DMS 273 (cell line): ENCODE results near the gene DIP2A.
A peak's percentile ranks its signal among the peaks of the same experiment; 100 is the strongest.

ENCODE experiments used
- DNase-seq: peaks from one replicate; lab custom pipeline; 2025; ENCODE audit not compliant: unreplicated experiment; lab: John Stamatoyannopoulos, UW

DIP2A gene, protein sequence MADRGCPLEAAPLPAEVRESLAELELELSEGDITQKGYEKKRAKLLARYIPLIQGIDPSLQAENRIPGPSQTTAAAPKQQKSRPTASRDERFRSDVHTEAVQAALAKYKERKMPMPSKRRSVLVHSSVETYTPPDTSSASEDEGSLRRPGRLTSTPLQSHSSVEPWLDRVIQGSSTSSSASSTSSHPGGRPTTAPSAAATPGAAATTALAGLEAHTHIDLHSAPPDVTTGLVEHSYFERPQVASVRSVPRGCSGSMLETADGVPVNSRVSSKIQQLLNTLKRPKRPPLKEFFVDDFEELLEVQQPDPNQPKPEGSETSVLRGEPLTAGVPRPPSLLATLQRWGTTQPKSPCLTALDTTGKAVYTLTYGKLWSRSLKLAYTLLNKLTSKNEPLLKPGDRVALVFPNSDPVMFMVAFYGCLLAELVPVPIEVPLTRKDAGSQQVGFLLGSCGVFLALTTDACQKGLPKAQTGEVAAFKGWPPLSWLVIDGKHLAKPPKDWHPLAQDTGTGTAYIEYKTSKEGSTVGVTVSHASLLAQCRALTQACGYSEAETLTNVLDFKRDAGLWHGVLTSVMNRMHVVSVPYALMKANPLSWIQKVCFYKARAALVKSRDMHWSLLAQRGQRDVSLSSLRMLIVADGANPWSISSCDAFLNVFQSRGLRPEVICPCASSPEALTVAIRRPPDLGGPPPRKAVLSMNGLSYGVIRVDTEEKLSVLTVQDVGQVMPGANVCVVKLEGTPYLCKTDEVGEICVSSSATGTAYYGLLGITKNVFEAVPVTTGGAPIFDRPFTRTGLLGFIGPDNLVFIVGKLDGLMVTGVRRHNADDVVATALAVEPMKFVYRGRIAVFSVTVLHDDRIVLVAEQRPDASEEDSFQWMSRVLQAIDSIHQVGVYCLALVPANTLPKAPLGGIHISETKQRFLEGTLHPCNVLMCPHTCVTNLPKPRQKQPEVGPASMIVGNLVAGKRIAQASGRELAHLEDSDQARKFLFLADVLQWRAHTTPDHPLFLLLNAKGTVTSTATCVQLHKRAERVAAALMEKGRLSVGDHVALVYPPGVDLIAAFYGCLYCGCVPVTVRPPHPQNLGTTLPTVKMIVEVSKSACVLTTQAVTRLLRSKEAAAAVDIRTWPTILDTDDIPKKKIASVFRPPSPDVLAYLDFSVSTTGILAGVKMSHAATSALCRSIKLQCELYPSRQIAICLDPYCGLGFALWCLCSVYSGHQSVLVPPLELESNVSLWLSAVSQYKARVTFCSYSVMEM (N-terminal part only)

DNA sequence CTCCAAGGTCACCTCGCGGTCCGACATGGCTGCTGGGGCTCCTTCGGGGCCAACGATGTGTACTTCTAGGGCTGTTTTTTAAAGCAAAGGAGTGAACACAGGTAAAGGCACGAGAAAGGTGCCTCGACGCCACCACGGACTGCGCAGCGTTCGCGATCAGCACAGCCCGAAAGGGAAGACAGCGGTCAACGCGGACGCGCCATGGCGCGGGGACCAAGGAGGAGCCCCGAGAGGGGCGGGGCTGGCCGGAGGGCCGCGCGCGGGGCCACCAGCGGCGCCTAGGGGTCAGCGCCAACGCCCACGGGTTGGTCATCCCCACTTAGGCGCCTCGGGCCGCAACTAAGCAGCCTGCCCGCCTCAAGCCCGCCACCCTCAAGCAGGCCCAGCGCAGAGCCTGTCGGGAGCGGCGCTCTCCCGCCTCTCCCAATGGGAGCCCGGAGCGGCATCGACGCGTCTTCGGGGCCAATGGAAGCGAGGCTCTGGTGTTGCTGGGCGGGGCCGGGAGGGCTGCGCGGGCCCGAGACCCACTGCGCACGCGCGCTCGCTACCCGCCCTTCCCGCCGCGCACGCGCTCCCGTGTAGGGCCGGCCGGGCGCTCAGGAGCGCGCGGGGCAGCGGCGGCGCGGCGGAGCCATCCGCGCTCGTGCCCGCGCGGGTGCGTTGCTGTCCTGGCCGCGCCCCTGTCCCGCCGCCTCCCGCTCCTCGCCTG is at the start of gene DIP2A:
TSS of gene DIP2A (plus strand) at position 577 of the 709 bp plus-strand sequence. CDS start 241 bp downstream, outside the sequence.
- DNase-seq, result peak; percentile 99

DNA sequence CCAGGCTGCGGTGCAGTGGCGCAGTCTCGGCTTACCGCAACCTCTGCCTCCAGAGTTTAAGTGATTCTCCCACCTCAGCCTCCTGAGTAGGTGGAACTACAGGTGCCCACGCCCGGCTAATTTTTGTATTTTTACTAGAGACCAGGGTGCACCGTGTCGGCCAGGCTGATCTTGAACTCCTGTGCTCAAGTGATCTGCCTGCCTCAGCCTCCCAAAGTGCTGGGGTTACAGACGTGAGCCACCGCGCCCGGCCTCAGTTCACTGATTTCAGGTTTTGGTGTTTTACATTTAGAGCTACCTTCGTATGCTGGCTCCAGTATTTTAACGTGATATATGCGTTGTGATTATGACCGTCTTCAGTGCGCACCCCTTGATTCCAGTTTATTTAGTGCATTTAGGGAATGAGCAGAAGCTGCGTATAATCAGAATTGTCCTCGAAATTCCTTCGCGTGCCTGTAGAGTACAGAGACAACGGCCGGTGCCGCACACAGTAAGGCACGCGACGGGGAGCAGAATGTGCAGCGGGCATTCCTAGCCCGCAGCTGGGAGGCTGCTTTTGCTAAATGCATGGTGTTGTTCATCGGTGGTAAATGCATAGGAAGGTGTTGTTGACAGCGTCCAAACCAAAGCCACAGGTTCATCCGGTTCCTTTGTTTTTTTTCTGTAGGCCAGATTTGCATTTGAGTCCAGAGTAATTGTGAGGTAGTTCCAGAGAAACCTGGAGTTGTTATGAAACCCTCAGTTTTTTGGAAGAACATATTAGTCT is 48.9 kb upstream of the DIP2A start:
- DNase-seq, result no peak

DNA sequence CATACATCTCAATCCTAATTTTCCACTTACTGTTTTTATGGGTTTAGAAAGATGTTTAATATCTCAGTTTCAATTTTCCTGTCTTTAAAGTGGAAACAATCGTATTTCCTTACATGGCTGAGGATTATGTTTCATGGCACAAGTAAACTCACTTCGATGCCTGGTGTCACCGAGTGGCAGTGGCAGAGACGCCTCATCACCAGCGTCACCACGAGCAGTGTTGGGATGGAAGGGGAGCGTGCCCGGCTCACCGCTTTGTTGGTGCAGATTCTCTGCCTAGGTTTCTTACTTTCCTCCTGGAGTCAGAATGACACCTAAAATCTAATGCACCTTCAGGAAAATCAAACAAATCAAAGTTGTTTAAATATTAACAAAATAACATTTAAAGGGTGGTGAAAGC is 48.2 kb upstream of the DIP2A start:
- DNase-seq, result no peak

DNA sequence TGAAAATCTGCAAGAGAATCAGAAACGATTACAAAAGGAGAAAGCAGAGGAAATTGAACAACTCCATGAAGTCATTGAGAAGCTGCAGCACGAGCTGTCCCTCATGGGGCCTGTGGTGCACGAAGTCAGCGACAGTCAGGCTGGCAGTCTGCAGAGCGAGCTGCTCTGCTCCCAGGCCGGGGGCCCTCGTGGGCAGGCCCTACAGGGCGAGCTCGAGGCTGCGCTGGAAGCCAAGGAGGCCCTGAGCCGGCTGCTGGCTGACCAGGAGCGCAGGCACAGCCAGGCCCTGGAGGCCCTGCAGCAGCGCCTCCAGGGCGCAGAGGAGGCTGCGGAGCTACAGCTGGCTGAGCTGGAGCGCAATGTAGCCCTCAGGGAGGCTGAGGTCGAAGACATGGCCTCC is 47.5 kb upstream of the DIP2A start:
- DNase-seq, result no peak

DNA sequence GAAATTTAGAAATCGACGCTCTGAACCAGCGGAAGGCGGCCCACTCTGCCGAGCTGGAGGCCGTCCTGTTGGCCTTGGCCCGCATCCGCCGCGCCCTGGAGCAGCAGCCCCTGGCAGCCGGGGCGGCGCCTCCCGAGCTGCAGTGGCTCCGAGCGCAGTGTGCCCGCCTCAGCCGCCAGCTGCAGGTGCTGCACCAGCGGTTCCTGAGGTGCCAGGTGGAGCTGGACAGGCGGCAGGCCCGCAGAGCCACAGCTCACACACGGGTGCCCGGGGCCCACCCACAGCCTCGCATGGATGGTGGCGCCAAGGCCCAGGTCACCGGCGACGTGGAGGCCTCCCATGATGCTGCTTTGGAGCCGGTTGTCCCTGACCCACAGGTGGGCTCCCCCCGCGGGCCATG is 47.0 kb upstream of the DIP2A start:
- no peak for DNase-seq

DNA sequence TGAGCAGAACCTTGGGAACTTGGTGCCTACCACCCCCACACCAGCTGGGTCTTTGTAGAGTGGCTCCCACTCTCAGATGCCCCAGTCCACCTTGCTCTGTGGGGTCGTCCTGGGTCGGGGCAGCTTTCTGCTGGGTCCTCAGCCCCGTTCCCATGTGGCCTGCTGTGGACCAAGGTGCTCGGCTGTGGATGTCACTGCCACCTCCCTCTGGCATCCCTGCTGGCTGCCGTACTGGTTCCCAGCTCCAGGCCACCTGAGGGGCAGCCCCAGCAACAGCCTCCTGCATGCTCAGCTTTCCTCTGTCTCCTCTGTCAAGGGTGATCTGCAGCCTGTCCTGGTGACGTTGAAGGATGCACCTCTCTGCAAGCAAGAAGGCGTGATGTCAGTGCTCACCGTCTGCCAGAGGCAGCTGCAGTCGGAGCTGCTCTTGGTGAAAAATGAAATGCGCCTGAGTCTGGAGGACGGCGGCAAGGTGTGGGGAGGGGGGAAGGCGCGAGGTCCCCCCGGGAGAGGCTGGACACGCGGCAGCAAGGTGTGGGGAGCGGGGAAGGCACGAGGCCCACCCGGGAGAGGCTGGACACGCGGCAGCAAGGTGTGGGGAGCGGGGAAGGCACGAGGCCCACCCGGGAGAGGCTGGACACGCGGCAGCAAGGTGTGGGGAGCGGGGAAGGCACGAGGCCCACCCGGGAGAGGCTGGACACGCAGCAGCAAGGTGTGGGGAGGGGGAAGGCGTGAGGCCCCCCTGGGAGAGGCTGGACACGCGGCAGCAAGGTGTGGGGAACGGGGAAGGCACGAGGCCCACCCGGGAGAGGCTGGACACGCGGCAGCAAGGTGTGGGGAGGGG is 45.9 kb upstream of the DIP2A start:
- DNase-seq, result no peak

DNA sequence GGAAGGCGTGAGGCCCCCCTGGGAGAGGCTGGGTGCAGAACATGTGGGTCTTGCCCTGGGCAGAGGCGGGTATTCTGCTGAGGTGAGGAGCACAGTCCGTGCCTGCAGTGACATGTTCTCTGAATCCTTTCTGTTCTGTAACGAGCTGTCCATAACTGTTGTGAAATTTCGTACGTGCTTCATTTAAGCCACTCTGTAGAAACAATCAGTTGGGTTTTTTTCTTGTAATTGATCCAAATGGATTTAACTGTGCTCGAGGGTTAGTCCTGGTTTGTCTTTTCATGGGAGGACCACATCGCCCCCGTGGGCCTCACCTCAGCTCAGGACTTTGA is 45.4 kb upstream of the DIP2A start:
- no peak for DNase-seq

DNA sequence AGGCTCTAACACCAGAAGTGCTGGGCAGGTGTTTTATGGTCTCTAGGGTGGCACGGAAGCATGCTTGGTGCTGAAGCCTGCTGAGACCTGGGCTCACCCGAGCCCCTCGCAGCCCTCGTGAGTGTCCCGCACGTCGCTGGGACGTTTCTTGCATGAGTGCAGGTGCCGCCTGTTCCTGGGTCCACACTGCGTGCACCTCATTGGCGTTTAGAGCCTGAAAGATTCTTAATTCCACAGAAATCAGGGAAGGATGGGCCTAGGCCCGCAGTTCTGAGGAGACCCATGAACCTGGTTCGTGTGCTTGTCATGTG is 43.8 kb upstream of the DIP2A start:
- no peak for DNase-seq

DNA sequence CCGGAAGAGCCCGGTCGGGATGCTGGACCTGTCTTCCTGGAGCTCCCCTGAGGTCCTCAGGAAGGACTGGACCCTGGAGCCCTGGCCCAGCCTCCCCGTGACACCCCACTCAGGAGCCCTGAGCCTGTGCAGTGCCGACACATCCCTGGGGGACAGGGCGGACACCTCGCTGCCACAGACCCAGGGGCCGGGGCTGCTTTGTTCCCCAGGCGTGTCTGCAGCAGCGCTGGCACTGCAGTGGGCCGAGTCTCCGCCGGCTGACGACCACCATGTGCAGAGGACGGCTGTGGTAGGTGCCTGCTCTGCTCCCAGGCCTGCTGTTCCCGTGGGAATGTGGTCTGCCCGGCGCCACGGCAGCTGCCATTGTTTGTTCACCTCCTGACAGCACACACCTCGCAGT is 42.1 kb upstream of the DIP2A start:
- no peak for DNase-seq

DNA sequence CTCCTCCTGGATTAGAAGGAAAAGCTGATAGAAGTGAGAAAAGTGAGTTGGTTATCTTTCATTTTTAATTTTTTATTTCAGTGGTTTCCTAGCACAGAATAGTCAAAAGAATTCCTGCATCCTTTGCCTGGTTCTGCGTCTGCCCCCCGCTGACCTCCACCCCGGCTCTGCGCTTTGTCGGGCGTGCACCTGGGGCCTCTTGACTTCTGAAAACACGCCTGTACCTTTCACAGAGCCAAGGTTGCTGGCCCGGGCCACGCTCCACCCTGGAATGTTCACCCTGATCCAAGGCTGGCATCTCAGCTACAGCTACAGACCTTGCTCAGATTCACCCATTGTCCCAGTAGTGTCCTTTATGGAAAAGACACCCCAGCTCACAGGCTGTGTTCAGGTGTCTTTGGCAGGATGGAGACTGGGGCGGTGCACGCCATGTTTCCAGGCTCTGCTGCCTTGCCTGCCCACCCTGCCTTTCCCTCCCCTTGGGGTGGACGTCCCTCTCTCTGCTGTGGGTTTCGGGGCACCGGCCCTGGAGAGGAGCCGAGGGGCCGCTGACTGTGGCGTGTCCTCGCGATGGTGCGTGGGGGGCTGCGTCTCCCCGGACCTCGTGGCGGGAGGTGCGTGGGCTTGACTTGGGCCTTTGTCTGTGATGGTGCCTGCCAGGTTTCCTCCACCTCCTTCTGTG is 40.3 kb upstream of the DIP2A start:
- DNase-seq, result no peak

DNA sequence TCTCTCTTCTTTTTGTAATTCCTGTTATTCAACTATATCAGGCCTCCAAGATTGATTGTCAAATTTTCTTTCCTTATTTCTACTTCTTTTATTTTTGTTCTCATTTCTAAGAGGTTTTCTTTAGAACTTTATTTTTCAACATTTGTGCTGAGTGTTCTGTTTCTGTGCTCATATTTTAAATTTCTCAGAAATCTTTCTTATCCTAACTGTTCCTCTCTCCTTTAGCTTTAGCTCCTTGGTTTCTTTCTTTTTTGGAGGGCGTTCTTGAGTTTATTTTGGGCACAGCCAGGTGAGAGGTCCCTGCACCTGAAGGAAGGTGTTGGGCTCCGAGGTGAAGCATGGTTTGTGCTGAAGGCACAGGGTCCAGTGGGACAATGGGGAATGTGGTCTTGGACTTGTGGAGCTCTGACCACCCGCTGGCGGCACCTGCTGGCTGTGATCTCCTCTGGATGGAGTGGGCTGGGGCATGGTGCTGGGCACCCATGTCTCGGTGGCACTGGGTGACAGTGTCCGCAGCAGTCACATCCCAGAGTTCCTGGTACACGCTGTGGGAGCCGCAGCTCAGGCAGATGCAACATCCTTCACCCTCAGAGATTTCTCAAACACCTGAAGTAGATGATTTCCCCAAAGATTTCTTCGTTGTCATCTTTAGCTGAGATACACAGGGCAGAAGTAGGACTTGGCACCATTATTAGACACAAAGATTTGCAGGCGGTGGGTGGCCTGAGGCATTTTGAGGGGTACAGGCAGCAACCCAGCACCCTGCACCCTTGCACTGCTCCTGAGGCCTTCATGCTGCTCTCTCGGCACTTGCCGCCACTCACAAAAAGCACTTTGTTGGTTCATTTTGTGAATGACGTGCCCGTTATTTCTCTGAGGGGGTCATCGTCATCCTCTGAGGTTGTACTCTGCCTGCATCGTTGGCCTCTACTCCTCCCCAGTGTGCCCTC is 38.2 kb upstream of the DIP2A start:
- DNase-seq, result no peak

DNA sequence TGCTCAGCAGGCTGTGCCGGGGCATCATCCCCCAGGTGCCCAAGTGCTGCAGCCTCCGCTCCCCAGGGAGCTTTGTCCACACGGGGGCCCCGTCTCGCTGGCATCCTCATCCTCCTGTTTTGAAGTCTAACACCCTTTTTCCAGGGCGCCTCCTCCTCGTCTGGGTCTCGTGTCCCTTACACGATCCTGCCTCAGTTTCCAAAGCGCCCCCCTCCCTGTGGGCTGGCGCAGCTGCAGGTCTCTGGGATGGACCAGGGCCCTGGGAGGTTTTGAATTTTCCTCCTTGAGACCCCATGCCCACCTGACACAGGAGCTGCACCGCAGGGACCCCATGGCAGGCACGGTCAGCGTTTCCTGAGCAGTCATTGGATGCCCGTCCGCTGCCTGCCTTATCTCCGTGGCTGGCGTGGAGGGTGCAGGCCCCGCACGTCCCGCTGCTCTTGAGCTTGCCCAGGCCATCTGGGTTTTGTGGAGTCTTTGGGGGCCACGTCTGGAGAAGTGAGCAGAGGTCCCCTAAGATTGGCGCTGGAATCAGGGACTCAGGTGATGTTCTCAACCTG is 37.4 kb upstream of the DIP2A start:
- DNase-seq, result no peak

DNA sequence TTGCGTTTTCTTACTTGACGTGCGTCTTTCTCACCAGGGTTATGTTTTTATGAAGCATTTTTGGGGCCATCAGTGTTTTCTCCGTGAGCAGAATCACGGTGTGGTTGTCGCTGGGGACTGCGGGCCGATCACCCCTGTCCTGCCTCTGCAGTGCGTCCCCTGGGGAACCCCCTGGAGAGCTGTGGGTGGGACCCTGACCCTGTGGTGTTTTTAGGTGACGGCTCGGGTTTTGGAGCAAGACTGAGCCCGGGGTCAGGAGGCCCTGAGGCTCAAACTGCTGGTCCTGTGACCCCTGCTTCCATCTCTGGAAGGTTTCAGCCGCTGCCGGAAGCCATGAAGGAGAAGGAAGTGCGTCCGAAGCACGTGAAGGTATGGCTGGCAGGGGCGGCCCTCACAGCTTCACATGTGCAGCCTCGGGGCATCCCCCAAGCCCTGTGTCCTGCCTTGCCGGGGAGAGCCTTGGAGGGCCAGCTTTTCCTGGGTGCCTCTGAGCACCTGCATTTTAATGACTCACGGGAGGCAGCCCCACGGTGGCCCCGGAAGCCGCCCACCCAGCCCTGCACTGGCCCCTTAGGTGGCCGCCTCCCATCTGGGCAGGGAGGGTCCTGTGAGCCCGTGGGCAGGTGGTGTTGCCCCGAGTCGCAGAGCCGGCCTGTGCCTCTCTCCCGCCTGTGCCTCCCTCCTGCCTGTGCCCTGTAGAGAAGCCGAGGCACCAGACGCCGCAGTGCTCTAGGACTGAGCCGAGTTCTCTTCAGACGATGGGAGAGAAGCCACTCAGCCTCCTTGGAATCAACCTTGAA is 36.7 kb upstream of the DIP2A start:
- DNase-seq, result no peak

DNA sequence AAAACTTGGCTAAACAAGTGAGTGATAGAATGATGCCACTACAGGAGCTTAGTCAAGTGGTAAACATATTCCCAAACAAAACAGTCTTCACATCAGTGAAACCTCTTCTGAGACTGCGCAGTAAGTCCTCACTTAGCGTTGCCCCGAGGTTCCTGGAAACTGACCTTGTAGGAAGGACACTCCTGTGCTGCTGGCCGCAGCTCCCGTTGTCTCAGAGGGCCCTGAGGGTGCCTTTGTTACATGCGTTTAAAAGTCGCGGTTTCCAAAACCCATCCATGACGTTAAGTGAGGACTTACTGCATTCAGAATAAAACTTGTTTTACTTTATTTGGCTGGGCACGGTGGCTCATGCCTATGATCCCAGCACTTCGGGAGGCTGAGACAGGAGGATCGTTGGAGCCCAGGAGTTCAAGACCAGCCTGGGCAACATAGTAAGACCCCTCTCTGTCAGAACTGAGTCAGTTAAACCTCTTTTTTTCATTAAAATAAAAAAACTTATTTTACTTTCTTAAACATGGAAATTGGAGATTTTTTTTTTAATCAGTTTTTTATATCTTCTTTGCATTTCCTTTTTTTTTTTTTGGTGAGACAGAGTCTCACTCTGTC is 36.0 kb upstream of the DIP2A start:
- DNase-seq, result no peak

DNA sequence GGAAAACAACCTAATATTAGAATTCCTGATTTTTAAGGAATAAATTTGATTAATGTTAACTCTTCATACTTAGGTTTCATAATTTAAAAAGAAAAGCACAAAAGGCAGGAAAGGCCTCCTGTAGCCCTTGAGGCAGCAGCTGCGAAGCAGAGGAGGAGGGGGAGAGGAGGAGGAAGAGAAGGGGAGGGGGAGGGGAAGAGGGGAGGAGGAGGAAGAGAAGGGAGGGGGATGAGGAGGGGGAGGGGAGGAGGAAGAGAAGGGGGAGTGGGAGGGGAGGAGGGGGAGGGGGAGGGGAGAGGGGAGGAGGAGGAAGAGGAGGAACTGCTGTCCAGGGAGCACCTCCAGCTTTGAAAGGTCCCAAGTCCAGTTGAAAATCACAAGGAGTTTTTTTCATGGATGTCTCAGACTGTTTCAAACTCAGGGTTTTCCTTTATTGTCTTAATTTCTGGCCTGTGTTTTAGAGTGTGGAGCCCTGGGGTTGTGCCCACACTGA is 35.1 kb upstream of the DIP2A start:
- no peak for DNase-seq

DNA sequence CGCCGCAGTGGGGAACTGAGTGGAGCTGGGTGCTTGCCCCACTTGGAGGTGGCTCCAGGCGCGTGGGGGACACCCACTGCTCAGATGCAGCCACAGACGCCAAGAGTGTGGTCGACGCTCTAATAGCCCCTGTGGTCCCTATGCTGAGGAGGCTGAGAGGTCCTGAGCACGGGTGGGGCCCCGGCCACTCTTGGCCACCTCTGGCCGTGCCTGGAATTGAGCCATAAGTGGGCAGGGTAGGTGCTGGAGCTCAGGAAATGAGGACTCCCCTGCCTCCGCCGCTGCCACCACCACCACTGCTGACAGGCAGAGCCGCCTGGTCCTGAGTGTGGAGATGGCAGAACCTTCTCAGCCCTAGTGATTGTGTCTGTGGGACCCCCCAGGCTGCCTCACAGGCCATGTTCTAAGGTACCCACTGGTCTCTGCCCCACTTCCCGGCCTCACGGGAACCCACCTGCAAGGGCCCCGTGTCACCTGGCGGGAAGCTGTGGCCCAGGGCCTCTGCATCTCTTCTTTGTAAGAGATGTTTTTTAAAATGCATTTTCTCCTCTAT is 34.6 kb upstream of the DIP2A start:
- DNase-seq, result no peak
